Endothelial cell of hepatic sinusoid (primary cell): ENCODE results near the gene ASPSCR1.

Experiments
- in situ Hi-C: cut with HindIII; loops from 2 replicates; pipeline ENCODE4 v1.10.0; 2017; ENCODE audit warnings: low sequenced_read_pairs

ASPSCR1 gene

DNA sequence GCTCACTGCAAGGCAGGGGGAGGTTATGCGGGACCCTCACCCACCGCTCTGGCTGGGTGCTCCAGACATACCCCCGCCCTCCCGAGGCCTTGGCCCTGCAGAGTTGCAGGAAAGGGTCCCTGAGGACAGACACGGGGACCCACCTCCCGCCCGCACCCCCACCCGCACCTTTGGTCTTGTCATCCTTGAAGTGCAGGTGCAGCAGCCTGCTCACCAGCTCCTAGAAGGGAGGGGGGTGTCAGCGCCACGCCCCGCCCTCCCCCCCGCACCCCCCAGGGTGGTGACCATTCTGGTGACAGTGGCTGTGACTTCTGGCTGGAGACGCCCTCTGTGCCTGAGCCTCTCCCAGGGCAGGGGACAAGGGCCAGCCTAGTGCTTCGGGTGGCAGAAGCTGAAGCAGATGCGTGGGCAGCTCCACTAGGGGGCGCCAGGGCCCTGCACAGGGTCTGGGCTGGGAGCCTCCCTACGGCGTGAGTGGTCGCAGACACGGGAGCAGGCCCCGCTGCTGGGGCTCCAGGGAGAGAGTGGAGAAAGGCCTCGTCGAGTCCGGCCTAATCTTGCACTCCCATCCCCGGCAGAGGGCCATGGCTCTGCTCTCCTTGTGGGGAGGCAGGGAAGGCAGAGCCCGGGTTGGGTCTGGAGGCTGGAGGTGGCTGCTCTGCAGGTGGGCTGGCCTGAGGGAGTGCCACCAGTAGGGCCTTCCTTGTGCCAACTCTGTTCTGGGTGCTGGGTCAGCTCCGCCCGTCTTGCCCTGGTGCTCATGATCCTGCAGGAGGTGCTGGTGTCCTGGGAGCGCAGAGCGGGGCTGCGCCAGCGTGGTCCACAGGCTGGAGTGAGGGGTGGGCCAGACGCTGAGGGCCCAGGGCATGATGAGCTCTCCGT lies 42.5 kb downstream of the ASPSCR1 start:
- in situ Hi-C loops: loop anchor here (10.0 kb wide), 1 partner anchor 395 kb away; the partner anchor contains the start of genes HEXD and OGFOD3

DNA sequence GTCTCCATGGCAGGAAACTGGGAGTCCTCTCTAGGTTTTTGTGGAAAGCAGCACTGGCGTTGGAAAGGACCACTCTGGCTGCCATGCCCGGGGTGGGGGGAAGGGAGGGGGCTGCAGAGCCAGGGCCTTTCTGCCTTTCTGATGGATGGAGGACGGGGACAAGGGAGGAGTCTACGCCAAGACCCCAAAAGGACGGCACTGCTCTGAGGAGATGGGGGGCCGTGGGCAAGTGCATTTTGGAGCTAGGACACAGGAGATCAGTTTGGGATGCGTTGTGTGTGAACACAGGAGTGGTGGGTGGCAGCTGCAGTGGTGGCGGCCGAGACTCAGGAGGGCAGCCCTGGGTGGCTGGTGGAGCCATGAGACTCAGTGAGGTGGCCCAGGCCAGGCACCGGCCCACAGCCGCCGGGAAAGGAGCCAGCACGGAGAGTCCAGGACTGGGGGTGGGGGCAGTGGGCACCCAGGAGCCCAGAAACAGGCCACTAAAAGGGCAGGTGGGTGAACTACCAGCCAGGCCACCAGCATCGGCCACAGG lies 43.2 kb downstream of the ASPSCR1 start:
- in situ Hi-C loops: no loop called here

DNA sequence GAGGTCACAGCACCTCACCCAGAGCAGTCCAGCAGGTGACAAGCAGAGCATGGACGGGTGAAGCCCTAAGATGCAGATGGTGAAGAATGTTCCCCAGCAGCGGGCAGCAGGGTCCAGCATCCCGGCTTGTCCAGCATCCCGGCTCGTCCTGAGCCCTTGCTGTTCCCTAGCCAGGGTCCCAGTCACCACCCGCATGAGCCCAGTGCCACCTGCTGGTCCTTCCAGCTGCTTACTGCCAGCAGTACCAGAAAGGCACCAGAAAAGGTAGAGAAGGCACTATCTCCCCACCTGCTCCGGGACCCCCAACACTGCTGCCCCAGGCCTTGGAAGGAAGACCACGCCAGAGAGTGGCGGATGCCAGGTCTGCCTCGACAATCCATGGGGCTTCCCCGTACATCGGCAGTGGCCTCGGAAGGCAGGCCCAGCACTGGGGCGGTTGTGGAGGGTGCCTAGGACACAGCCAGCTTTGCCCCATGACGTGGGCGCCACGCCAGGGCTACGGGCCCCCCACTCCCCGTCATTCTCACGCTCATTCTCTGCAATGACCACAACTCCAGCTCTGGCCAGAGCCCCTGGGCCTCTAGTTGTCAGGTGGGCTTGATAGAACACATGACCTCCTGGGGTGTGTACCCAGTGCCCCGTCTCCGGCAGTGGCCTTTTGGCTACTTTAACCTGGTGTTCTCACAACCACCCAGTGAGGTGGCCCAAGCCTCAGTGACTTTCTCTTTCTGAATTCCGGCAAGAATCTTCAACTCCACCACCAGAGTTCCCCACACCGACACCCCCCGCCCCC lies 43.9 kb downstream of the ASPSCR1 start:
- in situ Hi-C loops: no loop called here

DNA sequence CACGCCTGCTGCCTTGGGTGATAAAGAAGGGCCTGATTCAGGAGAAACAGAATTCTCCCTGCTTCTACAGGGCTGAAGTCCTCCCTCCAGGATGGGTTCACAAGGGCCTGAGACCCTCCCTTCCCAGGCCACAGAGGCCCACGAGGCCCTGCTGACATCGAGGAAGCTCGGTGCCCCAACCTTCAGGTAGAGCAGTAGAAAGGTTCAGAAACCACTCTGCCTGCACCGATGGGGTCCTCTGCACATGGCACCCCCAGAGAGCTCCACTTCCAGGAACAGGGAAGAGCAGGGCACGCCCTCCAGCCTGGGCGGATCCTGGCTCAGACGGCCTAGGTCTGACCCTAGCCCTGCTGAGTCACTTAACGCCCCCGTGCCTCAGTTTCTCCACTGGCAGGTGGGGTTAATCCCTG lies 44.5 kb downstream of the ASPSCR1 start:
- in situ Hi-C loops: no loop called here

DNA sequence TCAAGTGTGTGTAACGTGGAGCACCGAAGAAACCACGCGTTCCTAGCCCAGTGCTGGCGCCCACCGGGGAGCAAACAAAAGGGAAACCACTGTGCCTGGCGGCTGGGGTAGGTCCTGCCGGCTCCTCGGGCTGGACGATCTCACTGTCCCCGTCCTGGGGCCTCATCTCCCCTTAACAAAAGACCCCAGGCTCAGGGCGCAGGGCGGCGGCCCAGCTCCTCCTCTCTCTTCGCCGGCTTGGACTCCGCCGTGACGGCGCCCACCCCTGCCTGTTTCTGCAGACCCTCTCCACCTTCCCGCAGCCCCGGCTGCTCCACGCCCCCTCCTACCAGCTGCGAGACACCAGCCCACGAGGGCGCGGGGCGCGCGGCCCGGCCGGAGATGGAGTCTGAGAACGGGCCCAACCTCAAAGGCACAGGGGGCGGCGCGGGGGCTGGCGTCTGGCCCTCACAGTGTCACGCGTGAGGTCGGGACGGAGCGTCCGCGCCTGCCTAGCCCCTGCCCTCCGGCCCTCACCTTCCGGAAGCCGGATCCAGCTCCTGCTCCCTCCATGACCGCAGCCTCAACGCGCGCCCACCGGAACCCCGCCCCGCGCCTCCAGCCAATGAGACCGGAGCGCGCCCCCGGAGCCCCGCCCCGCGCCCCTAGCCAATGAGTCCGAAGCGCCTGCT lies 45.0 kb downstream of the ASPSCR1 start, which contains the start of gene CENPX:
Gene CENPX, minus strand, starts transcription at position 569 of the 671 bp plus-strand sequence. Its CDS starts 17 bp downstream, at position 552.
- in situ Hi-C loops: no loop called here

DNA sequence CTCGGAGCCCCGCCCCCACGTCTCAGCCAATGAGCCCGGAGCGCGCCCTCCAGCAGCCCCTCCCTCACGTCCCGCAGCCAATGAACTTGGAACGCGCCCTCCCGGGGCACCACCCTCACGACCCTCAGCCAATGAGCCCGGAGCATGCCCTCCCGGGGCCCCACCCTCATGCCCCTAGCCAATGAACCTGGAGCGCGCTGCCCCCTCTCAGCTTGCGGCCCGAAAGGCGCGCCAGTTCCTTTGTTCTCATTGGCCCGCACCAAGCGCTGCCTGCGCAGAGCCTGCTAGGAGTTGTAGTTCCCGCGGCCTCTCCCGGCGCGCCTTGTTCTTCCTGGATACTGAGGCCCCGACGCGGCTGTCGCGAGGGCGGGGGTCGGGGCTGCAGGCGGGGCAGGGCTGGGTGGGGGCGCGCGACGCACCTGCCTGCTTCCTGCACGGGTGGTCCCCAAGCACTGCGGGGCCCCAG lies 45.6 kb downstream of the ASPSCR1 start, which contains the start of gene LRRC45:
Gene LRRC45, plus strand, starts transcription at position 325 of the 466 bp plus-strand sequence. CDS start 339 bp downstream, outside the sequence.
- in situ Hi-C loops: no loop called here

DNA sequence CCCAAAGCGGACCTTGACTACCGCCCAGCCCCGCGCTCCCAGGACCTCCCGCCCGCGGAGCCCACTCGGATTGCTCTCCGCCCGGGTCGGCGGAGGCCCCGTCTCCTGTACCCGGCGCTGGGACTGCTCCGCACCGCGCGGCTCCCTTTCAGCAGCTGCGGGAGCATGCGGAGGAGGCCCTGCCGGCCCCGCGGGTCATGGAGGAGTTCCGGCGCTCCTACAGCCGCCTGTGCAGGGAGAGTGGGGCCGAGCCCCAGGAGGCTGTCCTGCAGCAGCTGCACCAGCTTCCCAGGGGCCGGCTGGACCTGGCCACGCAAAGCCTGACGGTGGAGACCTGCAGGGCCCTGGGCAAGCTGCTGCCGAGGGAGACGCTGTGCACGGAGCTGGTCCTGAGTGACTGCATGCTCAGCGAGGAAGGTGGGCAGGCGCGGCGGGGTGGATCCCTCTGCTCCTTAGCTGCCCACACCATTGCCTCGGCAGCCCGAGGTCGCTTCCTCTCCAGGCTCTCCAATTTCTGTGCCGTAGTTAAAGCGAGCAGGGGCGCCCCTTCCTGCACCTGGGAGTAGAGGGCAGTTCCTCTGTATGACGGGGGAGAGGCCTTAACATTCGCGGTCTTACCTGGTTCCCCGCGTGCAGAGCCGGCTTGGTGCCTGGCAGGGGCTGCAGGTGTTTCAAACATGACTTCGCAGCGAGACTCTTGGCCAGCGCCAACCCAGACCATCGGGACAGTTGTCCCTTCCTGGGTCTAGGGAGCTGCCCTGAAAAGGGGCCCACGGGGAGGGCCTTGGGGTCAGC lies 46.2 kb downstream of the ASPSCR1 start:
- in situ Hi-C loops: no loop called here

DNA sequence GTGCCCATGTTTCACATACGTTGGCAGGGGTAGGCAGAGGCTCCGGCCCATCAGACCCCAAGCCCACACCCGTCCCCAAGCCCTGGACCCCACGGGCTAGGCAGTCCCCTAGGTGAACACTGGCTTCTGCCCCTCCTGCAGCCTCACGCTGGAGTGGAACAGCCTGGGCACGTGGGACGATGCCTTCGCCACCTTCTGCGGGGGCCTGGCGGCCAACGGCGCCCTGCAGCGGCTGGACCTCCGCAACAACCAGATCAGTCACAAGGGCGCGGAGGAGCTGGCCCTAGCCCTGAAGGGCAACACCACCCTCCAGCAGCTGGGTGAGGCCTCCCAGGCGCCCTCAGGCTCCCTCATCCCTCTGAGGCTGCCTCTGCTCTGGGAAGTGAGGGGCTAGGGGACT lies 47.4 kb downstream of the ASPSCR1 start:
- in situ Hi-C loops: no loop called here

DNA sequence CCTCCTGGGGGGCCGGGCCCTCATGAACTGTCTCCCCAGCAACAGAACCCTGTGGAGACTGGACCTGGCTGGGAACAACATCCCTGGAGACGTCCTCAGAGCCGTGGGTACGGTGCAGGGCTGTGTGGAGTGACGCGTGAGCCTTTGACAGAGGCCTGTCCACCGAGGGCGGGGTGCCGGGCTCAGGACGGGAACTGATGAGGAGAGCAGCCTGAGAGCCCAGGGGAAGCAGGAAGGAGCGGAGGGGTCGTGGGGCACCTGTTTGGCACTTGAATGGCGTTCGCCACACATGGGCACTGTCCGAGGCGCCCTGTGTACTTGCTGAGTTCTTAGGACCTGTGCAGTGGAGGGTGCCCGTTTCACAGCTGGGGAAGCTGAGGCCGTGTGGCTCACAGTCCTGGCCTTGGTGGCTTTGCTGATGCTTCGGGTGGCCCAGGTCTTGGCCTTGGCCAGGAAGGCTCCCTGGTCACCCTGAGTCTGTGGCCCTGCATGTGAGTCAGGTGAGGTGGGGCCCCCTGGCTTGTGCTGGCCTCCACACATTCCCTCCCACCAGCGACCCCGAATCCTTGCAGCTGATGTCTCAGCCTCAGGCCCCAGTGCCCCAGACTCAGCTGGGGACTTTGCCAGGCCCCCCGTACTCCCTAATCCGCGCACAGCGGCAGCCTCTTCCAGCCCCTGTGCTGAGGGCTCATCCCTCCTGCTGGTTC lies 48.1 kb downstream of the ASPSCR1 start:
- in situ Hi-C loops: no loop called here

DNA sequence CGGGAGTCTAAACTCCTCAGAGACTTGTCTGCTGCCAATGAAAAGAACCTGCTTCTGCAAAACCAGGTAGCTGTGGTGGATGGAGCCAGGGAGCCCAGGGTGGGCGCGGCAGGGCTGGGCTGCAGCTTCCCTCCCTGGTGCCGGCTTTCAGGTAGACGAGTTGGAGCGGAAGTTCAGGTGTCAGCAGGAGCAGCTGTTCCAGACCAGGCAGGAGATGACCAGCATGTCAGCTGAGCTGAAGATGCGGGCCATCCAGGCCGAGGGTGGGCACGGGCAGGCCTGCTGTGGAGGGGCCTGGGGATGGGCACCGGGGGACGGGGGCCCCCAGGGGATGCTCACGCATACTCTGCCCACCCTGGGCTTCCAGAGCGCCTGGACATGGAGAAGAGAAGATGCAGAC lies 50.8 kb downstream of the ASPSCR1 start:
- in situ Hi-C loops: no loop called here

DNA sequence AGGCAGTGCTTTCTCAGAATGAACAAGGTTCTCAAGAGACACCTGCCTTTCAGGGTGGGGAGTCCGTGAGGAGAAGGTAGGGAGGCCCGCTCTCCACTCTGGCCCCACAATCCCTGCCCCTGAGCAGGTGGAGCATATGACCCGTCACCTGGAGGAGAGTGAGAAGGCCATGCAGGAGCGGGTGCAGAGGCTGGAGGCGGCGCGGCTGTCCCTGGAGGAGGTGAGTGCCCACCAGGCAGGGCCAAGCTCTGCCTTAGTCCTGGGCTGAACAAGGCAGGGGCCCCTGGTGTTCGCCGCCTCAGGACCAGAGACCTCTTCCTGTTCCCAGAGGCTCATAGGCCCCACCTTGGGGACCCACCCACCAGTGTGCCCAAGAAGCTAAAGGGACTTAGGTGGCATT lies 51.5 kb downstream of the ASPSCR1 start:
- in situ Hi-C loops: no loop called here

DNA sequence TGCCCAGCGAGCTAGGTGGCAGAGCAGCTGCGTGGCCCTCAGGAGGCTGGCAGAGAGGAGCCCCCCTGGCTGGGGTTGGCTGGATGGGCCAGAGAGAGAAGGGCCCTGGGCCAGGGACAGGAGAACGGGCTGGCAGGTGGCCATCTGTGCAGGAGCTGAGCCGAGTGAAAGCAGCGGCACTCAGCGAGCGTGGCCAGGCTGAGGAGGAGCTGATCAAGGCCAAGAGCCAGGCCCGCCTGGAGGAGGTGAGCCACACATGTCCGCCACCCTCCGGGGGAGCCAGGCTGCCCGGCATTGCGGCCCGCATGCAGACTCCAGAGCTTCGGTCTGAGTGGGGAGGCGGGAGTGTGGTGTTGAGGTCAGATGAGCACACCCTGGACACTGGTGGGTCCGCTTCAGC lies 52.0 kb downstream of the ASPSCR1 start:
- in situ Hi-C loops: no loop called here

DNA sequence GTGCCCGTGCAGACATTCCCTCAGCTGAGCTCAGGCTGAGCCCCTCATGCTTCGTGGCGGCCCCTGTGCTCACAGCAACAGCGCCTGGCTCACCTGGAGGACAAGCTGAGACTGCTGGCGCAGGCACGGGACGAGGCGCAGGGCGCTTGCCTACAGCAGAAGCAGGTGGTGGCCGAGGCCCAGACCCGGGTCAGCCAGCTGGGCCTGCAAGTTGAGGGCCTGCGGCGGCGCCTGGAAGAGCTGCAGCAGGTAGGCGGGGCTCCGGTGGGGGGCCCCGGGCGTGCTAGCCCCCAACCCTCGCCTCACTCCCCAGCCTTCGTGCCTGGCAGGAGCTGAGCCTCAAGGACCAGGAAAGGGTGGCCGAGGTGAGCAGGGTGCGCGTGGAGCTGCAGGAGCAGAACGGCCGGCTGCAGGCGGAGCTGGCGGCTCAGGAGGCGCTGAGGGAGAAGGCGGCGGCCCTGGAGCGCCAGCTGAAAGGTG lies 52.6 kb downstream of the ASPSCR1 start:
- in situ Hi-C loops: loop anchor here (10.0 kb wide), 3 partner anchors 55 to 305 kb away; partner anchors contain the start of genes ASPSCR1, CSNK1D and SECTM1

DNA sequence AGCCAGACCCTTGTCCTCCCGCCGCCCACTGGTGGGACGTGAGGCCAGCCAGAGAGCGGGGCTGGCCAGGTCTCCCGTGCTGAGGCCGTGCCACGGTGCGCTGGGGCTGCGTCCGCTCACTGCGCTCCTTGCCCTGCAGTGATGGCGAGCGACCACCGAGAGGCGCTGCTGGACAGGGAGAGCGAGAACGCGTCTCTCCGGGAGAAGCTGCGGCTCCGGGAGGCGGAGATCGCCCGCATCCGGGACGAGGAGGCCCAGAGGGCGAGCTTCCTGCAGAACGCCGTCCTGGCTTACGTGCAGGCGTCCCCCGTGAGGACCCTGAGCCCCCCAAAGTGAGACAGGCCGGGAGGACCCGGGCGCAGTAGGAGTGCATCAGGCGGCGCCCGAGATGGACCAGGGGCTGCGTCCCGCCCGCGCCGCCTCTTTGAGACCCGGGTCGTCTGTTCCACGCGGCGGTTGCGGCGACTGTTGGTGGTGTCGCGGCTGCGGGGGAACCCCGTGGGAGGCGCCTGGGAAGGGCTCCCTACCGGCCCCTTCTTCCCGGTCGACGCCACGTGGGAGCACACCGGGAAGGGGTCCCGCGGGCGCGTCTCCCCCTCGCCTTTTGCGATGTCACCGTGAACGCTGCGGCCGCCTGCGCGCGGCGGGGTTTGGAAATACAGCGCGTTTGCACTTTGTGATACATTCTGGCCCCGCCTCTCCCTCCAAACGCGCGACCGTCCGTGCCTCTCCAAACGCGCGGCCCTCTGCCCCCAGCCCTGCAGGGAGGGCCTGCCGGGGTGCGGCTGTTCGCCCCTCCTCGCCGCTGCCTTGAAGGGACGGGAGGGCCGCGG lies 53.3 kb downstream of the ASPSCR1 start:
- in situ Hi-C loops: loop anchor here (10.0 kb wide), 3 partner anchors 56 to 304 kb away; partner anchors contain the start of genes ASPSCR1, CSNK1D and SECTM1

DNA sequence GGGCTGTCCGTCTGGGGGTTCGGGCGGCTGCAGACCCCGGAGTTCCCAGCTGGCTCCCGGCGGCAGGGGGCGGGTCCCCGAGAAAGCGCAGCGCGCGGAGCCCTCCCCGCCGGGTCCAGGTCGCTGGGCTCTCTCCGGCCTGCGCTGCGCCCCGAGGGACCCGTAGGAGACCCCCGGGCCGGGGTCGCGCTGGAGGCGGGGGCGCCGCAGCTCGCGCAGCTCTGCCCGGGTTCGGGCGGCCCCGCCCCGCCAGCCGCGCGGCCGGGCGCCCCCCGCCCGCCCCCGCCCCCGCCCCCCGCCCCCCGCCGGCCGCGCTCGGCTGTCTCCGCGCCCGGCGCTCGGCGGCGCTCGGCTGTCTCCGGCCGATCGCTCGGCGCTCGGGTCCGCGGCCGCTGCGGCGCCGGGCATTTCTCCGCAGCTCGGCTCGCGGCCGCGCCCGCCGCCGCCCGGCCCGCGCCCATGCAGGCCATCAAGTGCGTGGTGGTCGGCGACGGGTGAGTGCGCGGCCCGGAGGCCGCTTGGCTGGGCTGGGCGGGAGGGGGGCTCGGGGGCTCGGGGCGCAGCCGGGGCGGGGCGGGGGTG lies 54.0 kb downstream of the ASPSCR1 start, which contains the start of gene RAC3:
Gene RAC3, plus strand, starts transcription at position 376 of the 582 bp plus-strand sequence. Its CDS starts 84 bp downstream, at position 460.
- in situ Hi-C loops: loop anchor here (10.0 kb wide), 3 partner anchors 57 to 303 kb away; partner anchors contain the start of genes ASPSCR1, CSNK1D and SECTM1

DNA sequence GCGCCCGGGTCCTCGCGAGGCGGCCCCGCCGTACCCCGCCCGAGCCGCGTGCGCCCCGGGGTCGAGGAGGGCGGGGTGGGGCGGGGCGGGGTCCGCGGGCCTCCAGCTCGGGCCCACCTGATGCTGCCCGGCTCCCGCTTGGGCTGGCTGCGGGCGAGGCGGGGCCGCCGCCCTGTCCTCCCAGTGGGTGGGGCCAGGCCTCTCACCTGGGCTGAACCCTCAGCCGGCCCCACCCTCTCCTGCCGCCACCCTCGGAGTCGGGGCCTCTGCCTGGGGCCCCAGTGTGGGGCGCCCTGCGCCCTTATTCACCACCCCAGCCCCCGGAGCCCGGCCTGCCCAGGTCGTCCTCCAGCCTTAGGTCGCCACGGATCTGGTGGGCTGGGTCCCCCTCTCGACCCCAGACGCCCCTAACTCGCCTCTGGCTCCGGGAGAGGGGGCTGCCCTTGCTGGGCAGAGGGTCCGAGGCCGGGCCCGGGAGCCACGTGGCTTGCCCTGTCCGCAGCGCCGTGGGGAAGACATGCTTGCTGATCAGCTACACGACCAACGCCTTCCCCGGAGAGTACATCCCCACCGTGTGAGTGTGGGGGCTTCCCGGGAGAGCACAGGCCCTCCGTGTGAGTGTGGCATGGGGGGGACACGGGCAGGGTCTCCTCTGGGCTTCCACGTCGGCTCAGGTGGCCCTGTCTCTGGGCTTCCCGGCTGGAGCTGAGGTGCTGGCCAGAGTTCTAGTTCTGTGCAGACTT lies 54.6 kb downstream of the ASPSCR1 start:
- in situ Hi-C loops: loop anchor here (10.0 kb wide), 3 partner anchors 57 to 303 kb away; partner anchors contain the start of genes ASPSCR1, CSNK1D and SECTM1
